GM12878 (cell line): Measurements from ENCODE around the gene ZNF678. TPM values are rescaled to one million over a fixed set of nuclear protein-coding genes. Genes with fewer than 3 reads are reported as not detected.

ENCODE experiments used
- ATAC-seq: fragments of 200-7000 bp; cut with Tn5 transposase; 3 replicates; pipeline ENCODE4 v1.9.1; 2020; ENCODE audit warnings: mild to moderate bottlenecking, moderate library complexity
- BruUV-seq: library from RNA; stranded (reverse); fragments of 400-500 nt; replicated peaks from 2 replicates; lab custom pipeline; 2021; lab: Mats Ljungman, UMichigan
- CTCF ChIA-PET: fragments of 300-600 bp; sonication (Branson Sonifier 250); formaldehyde crosslinking; extraction: SDS; loops from one replicate; lab custom pipeline; 2021; ENCODE audit warnings: inconsistent platforms; lab: Yijun Ruan, JAX
- POLR2A ChIA-PET: fragments of 350-600 bp; formaldehyde crosslinking; extraction: SDS; loops from one replicate; lab custom pipeline; 2021; ENCODE audit warnings: inconsistent platforms; lab: Charles Lee
- RAD21 ChIA-PET: fragments of 300-600 bp; sonication (Branson Sonifier 250); formaldehyde crosslinking; loops from one replicate; lab custom pipeline; 2023; ENCODE audit warnings: antibody characterized with exemption; ENCODE audit not compliant: unreplicated experiment; lab: Charles Lee
- SMC1A ChIA-PET: fragments of 300-600 bp; sonication (Branson Sonifier 250); formaldehyde crosslinking; loops from one replicate; lab custom pipeline; 2023; ENCODE audit not compliant: unreplicated experiment, uncharacterized antibody; lab: Charles Lee
- DNase-seq: peaks from one replicate; pipeline ENCODE4 v3.0.0-alpha.2; 2011; ENCODE audit warnings: low read depth, low spot score
- FAIRE-seq: peaks from 3 replicates; lab custom pipeline; 2011; peaks lifted over from hg19 to GRCh38; lab: Jason Lieb, UNC
- H2AFZ ChIP-seq: 2 replicates; pipeline ENCODE4 v1.6.0; 2011; ENCODE audit warnings: low read depth, low read length, control low read depth; ENCODE audit not compliant: control insufficient read depth
- H3K27ac ChIP-seq: 2 replicates; pipeline ENCODE4 v1.5.1; 2011; ENCODE audit warnings: control low read depth; ENCODE audit not compliant: control insufficient read depth, insufficient read depth
- H3K27me3 ChIP-seq, 2 experiments: replicated peaks in 1 of 2; 2 replicates each; pipeline versions ENCODE4 v1.6.0 to v1.6.1; 2011; ENCODE audit warnings: low read length in 1 of 2; ENCODE audit not compliant: control insufficient read depth in 2 of 2, insufficient read depth in 2 of 2
- H3K36me3 ChIP-seq, 2 experiments: 2 replicates each; pipeline ENCODE4 v1.5.1; 2011; ENCODE audit warnings: low read length in 1 of 2; ENCODE audit not compliant: control insufficient read depth in 2 of 2, insufficient read depth in 2 of 2
- H3K4me1 ChIP-seq: 2 replicates; pipeline ENCODE4 v1.6.1; 2011; ENCODE audit warnings: mild to moderate bottlenecking, low read length, moderate library complexity, mixed read lengths; ENCODE audit not compliant: control insufficient read depth, insufficient read depth
- H3K4me2 ChIP-seq: 2 replicates; pipeline ENCODE4 v1.6.0; 2011; ENCODE audit warnings: control low read depth; ENCODE audit not compliant: control insufficient read depth, insufficient read depth
- H3K4me3 ChIP-seq: fragments of 200-600 bp; sonication (generic); 2 replicates; pipeline ENCODE4 v1.5.1; 2016
- H3K79me2 ChIP-seq: 2 replicates; pipeline ENCODE4 v1.6.0; 2011; ENCODE audit warnings: low read length; ENCODE audit not compliant: control insufficient read depth, insufficient read depth
- H3K9ac ChIP-seq: 2 replicates; pipeline ENCODE4 v1.8.0; 2011; ENCODE audit warnings: low read length, control low read depth, mixed read lengths; ENCODE audit not compliant: control insufficient read depth, insufficient read depth
- H3K9me3 ChIP-seq: replicated peaks from 3 replicates; pipeline ENCODE4 v1.5.1; 2011; ENCODE audit warnings: mild to moderate bottlenecking, low read length; ENCODE audit not compliant: control insufficient read depth, insufficient read depth
- H4K20me1 ChIP-seq: 2 replicates; pipeline ENCODE4 v1.6.0; 2011; ENCODE audit not compliant: control insufficient read depth, insufficient read depth
- BRCA1 ChIP-seq: IDR thresholded peaks from 2 replicates; pipeline ENCODE4 v1.6.1; 2011; ENCODE audit warnings: low read depth, low read length, improper control_type of control experiment
- CEBPZ ChIP-seq: fragments of 150-350 bp; IDR thresholded peaks from 2 replicates; pipeline ENCODE4 v1.6.1; 2016; ENCODE audit warnings: low read depth, low read length
- CHD1 ChIP-seq: IDR thresholded peaks from 2 replicates; pipeline ENCODE4 v1.6.1; 2012; ENCODE audit warnings: low read depth, low read length, improper control_type of control experiment
- EED ChIP-seq: sonication (generic); IDR thresholded peaks from 2 replicates; pipeline ENCODE4 v1.6.1; 2016; ENCODE audit warnings: antibody characterized with exemption, low read depth
- NR2F1 ChIP-seq: fragments of 450-650 bp; conservative IDR thresholded peaks from 2 replicates; pipeline ENCODE4 v1.6.1; 2017; ENCODE audit warnings: mild to moderate bottlenecking
- POLR2AphosphoS2 ChIP-seq: IDR thresholded peaks from 2 replicates; pipeline ENCODE4 v1.6.1; 2011; ENCODE audit warnings: low read depth, mild to moderate bottlenecking, low read length, improper control_type of control experiment, moderate library complexity
- SMAD1 ChIP-seq: fragments of 450-650 bp; IDR thresholded peaks from 2 replicates; pipeline ENCODE4 v1.6.1; 2018; ENCODE audit warnings: mild to moderate bottlenecking, low read depth; ENCODE audit not compliant: partially characterized antibody
- SMC3 ChIP-seq: IDR thresholded peaks from 2 replicates; pipeline ENCODE4 v1.6.1; 2011; ENCODE audit warnings: low read length, improper control_type of control experiment, borderline replicate concordance
- STAT1 ChIP-seq: fragments of 450-650 bp; conservative IDR thresholded peaks from 2 replicates; pipeline ENCODE4 v1.6.1; 2014; ENCODE audit warnings: antibody characterized with exemption, mild to moderate bottlenecking
- ZNF207 ChIP-seq: fragments of 450-650 bp; IDR thresholded peaks from 2 replicates; pipeline ENCODE4 v1.6.1; 2014; ENCODE audit warnings: antibody characterized with exemption, mild to moderate bottlenecking, borderline replicate concordance
- ZNF274 ChIP-seq: IDR thresholded peaks from one replicate; pipeline ENCODE4 v1.8.0; 2011; ENCODE audit not compliant: insufficient read length, insufficient read depth
- WGBS: methylation state at CpG from one replicate; pipeline ENCODE4 v1.1.6; 2016; ENCODE audit warnings: low lambda C conversion rate; ENCODE audit not compliant: insufficient replicate concordance, insufficient coverage; ENCODE audit errors: missing lambda C conversion rate; 5-methylcytosine and 5-hydroxymethylcytosine counted together
- in situ Hi-C: fragments of 300-500 bp; cut with MboI; formaldehyde crosslinking; loops from 9 replicates; pipeline ENCODE4 v1.14.3; 2018; ENCODE audit warnings: mixed read lengths
- intact Hi-C: fragments of 100-400 bp; cut with micrococcal nuclease; formaldehyde crosslinking; loops from one replicate; pipeline ENCODE4 v1.14.2; 2022; ENCODE audit not compliant: unreplicated experiment
- polyA plus RNA-seq, 11 experiments: library from polyadenylated mRNA; depleted of rRNA in 4 of 11; unstranded in 6 of 11; stranded (reverse) in 5 of 11; fragments of >200 nt; fragmentation: Nextera tagmentation in 4 of 11; fragmentation: Illumina TruSeq in 1 of 11; extraction: Ambion mirVana in 4 of 11; extraction: Trizol in 1 of 11; gene quantifications; 1 replicate in 1 of 11; 2 replicates in 10 of 11; pipeline versions ENCODE4 v1.2.1 to v1.2.3, GENCODE V29; 2011 to 2016; ENCODE audit warnings: inconsistent platforms in 2 of 11, missing spikeins in 2 of 11, low read depth in 1 of 11
- total RNA-seq, 4 experiments: library from RNA; depleted of rRNA in 3 of 4; stranded (reverse); fragments of >200 nt in 3 of 4; fragmentation: Illumina TruSeq in 1 of 4; extraction: Trizol in 1 of 4; gene quantifications; 2 replicates each; pipeline versions ENCODE4 v1.2.1 to v1.2.3, GENCODE V29; 2013 to 2021

ZNF678 gene
- total and polyA plus RNA-seq, 10 of the 15 experiments (the other 5 are each of a cell fraction or from before 2014, with no cell fraction given) = 1.4 to 10.4 (median 3.5) TPM

- intact Hi-C loops (loop anchor here (10.0 kb wide), 1 partner anchor 404 kb away; the partner anchor contains the start of gene WNT9A), in situ Hi-C loops (no loop called here)
- DNase-seq = no peak
- no peak for ATAC-seq
- RAD21 ChIA-PET = no interaction called here
- Histone ChIP-seq H3K4me3 (no peak overlapping the region), H3K9ac (no peak overlapping the region), H3K4me2 (no peak overlapping the region), H3K27ac (no peak overlapping the region), H3K79me2 (no peaks in the 10 kb centered on the region), H3K36me3 (no peaks in the 10 kb centered on the region), H3K27me3 (no peaks in the 10 kb centered on the region), H3K4me1 (peaks cover 3% of the 10 kb centered on the region; the same call in 1 of the 2 replicates), H4K20me1 (no peaks in the 10 kb centered on the region), H3K9me3 (no peaks in the 10 kb centered on the region; the same call in 2 of the 3 replicates), H2AFZ (no peak overlapping the region)
- SMC1A ChIA-PET = no interaction called here
- 55% methylated on average over 5 of the region's 5 CpGs for WGBS
- FAIRE-seq = no peak
- no TSS peak for BruUV-seq
- CTCF ChIA-PET = interaction anchor here (0.9 to 3.6 kb wide), 3 partner anchors 17 to 59 kb away, joined by 3 to 21 read pairs (median 3); partner anchors contain the start of gene ZNF678
- POLR2A ChIA-PET = no interaction called here
- TF ChIP-seq ZNF274 (no peak), STAT1 (no peak), SMAD1 (no peak), POLR2AphosphoS2 (no peak), ZNF207 (no peak), CHD1 (no peak), SMC3 (no peak), CEBPZ (no peak), NR2F1 (no peak), BRCA1 (no peak), EED (no peak)
Observed at GRCh38 chr1:227540170-227541098, 22.9 kb upstream of the ZNF678 start.
